Activated T-helper 1 cell treated with anti-CD3 and anti-CD28 coated beads, Interleukin-12 subunit alpha, Interleukin-12 subunit beta, Interleukin-2, Interleukin-4 antibody, amounts not matched to agents 30 ng/mL and 10 ng/mL and 1 ng/mL, durations not matched to agents 14 hours and 24 hours and 36 hours (primary cell): ENCODE data around the gene RAB3C. TPM values are rescaled to one million over a fixed set of nuclear protein-coding genes. Genes with fewer than 3 reads are reported as not detected.

ENCODE experiments used
- DNase-seq: peaks from one replicate; pipeline ENCODE4 v3.0.0; 2021; ENCODE audit warnings: low spot score
- H3K27ac Mint-ChIP-seq: one replicate; pipeline ENCODE4 v1.8.0; 2021; ENCODE audit warnings: mild to moderate bottlenecking, mixed read lengths
- H3K27me3 Mint-ChIP-seq: one replicate; pipeline ENCODE4 v1.8.0; 2022; ENCODE audit warnings: mild to moderate bottlenecking, moderate library complexity, mixed read lengths; ENCODE audit not compliant: insufficient read depth
- H3K36me3 Mint-ChIP-seq: one replicate; pipeline ENCODE4 v1.8.0; 2021; ENCODE audit warnings: low read depth, mixed read lengths
- H3K4me1 Mint-ChIP-seq: one replicate; pipeline ENCODE4 v1.8.0; 2021; ENCODE audit warnings: low read depth, mixed read lengths
- H3K4me3 Mint-ChIP-seq: one replicate; pipeline ENCODE4 v1.8.0; 2021; ENCODE audit warnings: mild to moderate bottlenecking, moderate library complexity, mixed read lengths
- H3K9me3 Mint-ChIP-seq: one replicate; pipeline ENCODE4 v1.8.0; 2021; ENCODE audit warnings: mixed read lengths
- intact Hi-C: fragments of 100-400 bp; cut with micrococcal nuclease; formaldehyde crosslinking; loops from one replicate; pipeline ENCODE4 v1.15.1; 2024
- total RNA-seq: library from RNA; stranded (reverse); gene quantifications from 2 replicates; pipeline ENCODE4 v1.2.3, GENCODE V29; 2022

RAB3C gene
- total RNA-seq, 1 donor from 2014 or later: not detected

GRCh38 chr5:58778888-58779287, 196.0 kb downstream of the RAB3C start:
- no peak overlapping the region for H3K4me3 Mint-ChIP-seq

GRCh38 chr5:58786035-58786434, 203.2 kb downstream of the RAB3C start:
- intact Hi-C loops: no loop called here
- no peak for DNase-seq
- no peaks in the 10 kb centered on the region for H3K9me3 Mint-ChIP-seq
- no peaks in the 10 kb centered on the region for H3K36me3 Mint-ChIP-seq
- no peak overlapping the region for H3K4me3 Mint-ChIP-seq
- H3K27ac Mint-ChIP-seq: no peak overlapping the region
- H3K27me3 Mint-ChIP-seq: peaks cover 21% of the 10 kb centered on the region
- H3K4me1 Mint-ChIP-seq: no peaks in the 10 kb centered on the region

More at GRCh38 chr5:58778888-58779287, 196.0 kb downstream of the RAB3C start:
- no peak overlapping the region for H3K27ac Mint-ChIP-seq
- intact Hi-C loops: no loop called here
- H3K36me3 Mint-ChIP-seq: no peaks in the 10 kb centered on the region
- H3K27me3 Mint-ChIP-seq: peaks cover 13% of the 10 kb centered on the region
- no peaks in the 10 kb centered on the region for H3K9me3 Mint-ChIP-seq
- no peak for DNase-seq
- H3K4me1 Mint-ChIP-seq: no peaks in the 10 kb centered on the region

GRCh38 chr5:58786711-58787303, 203.9 kb downstream of the RAB3C start:
- intact Hi-C loops: no loop called here
- DNase-seq: no peak
- Mint-ChIP-seq H3K27me3 (peaks cover 17% of the 10 kb centered on the region), H3K9me3 (no peaks in the 10 kb centered on the region), H3K27ac (no peak overlapping the region), H3K4me3 (no peak overlapping the region), H3K4me1 (no peaks in the 10 kb centered on the region), H3K36me3 (no peaks in the 10 kb centered on the region)

- no peaks in the 10 kb centered on the region for H3K4me1 Mint-ChIP-seq
- DNase-seq: no peak
- H3K9me3 Mint-ChIP-seq: no peaks in the 10 kb centered on the region
- no peak overlapping the region for H3K27ac Mint-ChIP-seq
- intact Hi-C loops: no loop called here
- H3K4me3 Mint-ChIP-seq: no peak overlapping the region
- peaks cover 12% of the 10 kb centered on the region for H3K27me3 Mint-ChIP-seq
- no peaks in the 10 kb centered on the region for H3K36me3 Mint-ChIP-seq
These were observed 205.1 kb downstream of the RAB3C start for GRCh38 chr5:58787987-58788386.

GRCh38 chr5:58793888-58794657, 211.2 kb downstream of the RAB3C start:
- H3K4me1 Mint-ChIP-seq: no peaks in the 10 kb centered on the region
- intact Hi-C loops: no loop called here
- no peak overlapping the region for H3K4me3 Mint-ChIP-seq
- peaks cover 2% of the 10 kb centered on the region for H3K27me3 Mint-ChIP-seq
- no peaks in the 10 kb centered on the region for H3K36me3 Mint-ChIP-seq
- DNase-seq: no peak
- H3K27ac Mint-ChIP-seq: no peak overlapping the region
- H3K9me3 Mint-ChIP-seq: no peaks in the 10 kb centered on the region

- H3K4me3 Mint-ChIP-seq: no peak overlapping the region
- DNase-seq: no peak
- H3K9me3 Mint-ChIP-seq: no peaks in the 10 kb centered on the region
- H3K27ac Mint-ChIP-seq: no peak overlapping the region
- H3K36me3 Mint-ChIP-seq: no peaks in the 10 kb centered on the region
- intact Hi-C loops: no loop called here
- H3K27me3 Mint-ChIP-seq: peaks cover 2% of the 10 kb centered on the region
- no peaks in the 10 kb centered on the region for H3K4me1 Mint-ChIP-seq
These were observed 212.0 kb downstream of the RAB3C start for GRCh38 chr5:58794875-58795274.

GRCh38 chr5:58795327-58795726, 212.5 kb downstream of the RAB3C start:
- Mint-ChIP-seq H3K4me1 (no peaks in the 10 kb centered on the region), H3K27ac (no peak overlapping the region)
- intact Hi-C loops: no loop called here

GRCh38 chr5:58797021-58797420, 214.1 kb downstream of the RAB3C start:
- no peak overlapping the region for H3K27ac Mint-ChIP-seq
- H3K36me3 Mint-ChIP-seq: no peaks in the 10 kb centered on the region
- no peaks in the 10 kb centered on the region for H3K4me1 Mint-ChIP-seq
- H3K9me3 Mint-ChIP-seq: no peaks in the 10 kb centered on the region
- intact Hi-C loops: no loop called here
- H3K27me3 Mint-ChIP-seq: peaks cover 2% of the 10 kb centered on the region
- DNase-seq: no peak
- H3K4me3 Mint-ChIP-seq: no peak overlapping the region

More at GRCh38 chr5:58795327-58795726, 212.5 kb downstream of the RAB3C start:
- peaks cover 2% of the 10 kb centered on the region for H3K27me3 Mint-ChIP-seq
- no peak overlapping the region for H3K4me3 Mint-ChIP-seq
- no peaks in the 10 kb centered on the region for H3K36me3 Mint-ChIP-seq
- H3K9me3 Mint-ChIP-seq: no peaks in the 10 kb centered on the region
- DNase-seq: no peak

- intact Hi-C loops: no loop called here
- Mint-ChIP-seq H3K27ac (no peak overlapping the region), H3K4me3 (no peak overlapping the region)
These were observed 217.5 kb downstream of the RAB3C start for GRCh38 chr5:58800356-58800755.

GRCh38 chr5:58800861-58801540, 218.1 kb downstream of the RAB3C start:
- no peak for DNase-seq
- peaks cover 7% of the 10 kb centered on the region for H3K27me3 Mint-ChIP-seq
- H3K4me1 Mint-ChIP-seq: no peaks in the 10 kb centered on the region
- H3K9me3 Mint-ChIP-seq: no peaks in the 10 kb centered on the region
- intact Hi-C loops: no loop called here
- H3K27ac Mint-ChIP-seq: no peak overlapping the region
- H3K4me3 Mint-ChIP-seq: no peak overlapping the region
- H3K36me3 Mint-ChIP-seq: no peaks in the 10 kb centered on the region

More at GRCh38 chr5:58800356-58800755, 217.5 kb downstream of the RAB3C start:
- no peaks in the 10 kb centered on the region for H3K36me3 Mint-ChIP-seq
- no peak for DNase-seq
- peaks cover 3% of the 10 kb centered on the region for H3K27me3 Mint-ChIP-seq
- no peaks in the 10 kb centered on the region for H3K9me3 Mint-ChIP-seq
- no peaks in the 10 kb centered on the region for H3K4me1 Mint-ChIP-seq

GRCh38 chr5:58803056-58803455, 220.2 kb downstream of the RAB3C start:
- no peaks in the 10 kb centered on the region for H3K36me3 Mint-ChIP-seq
- no peak overlapping the region for H3K4me3 Mint-ChIP-seq
- H3K4me1 Mint-ChIP-seq: no peaks in the 10 kb centered on the region
- intact Hi-C loops: no loop called here
- no peak for DNase-seq
- H3K27me3 Mint-ChIP-seq: peaks cover 7% of the 10 kb centered on the region
- no peaks in the 10 kb centered on the region for H3K9me3 Mint-ChIP-seq
- H3K27ac Mint-ChIP-seq: no peak overlapping the region

- Mint-ChIP-seq H3K9me3 (no peaks in the 10 kb centered on the region), H3K4me3 (no peak overlapping the region), H3K36me3 (no peaks in the 10 kb centered on the region), H3K4me1 (no peaks in the 10 kb centered on the region), H3K27ac (no peak overlapping the region), H3K27me3 (peaks cover 7% of the 10 kb centered on the region)
- no peak for DNase-seq
- intact Hi-C loops: no loop called here
These were observed 221.4 kb downstream of the RAB3C start for GRCh38 chr5:58804291-58804690.

GRCh38 chr5:58810086-58810485, 227.2 kb downstream of the RAB3C start:
- Mint-ChIP-seq H3K4me3 (no peak overlapping the region), H3K9me3 (no peaks in the 10 kb centered on the region), H3K27me3 (peaks cover 7% of the 10 kb centered on the region), H3K4me1 (no peaks in the 10 kb centered on the region), H3K27ac (no peak overlapping the region), H3K36me3 (no peaks in the 10 kb centered on the region)
- intact Hi-C loops: no loop called here
- DNase-seq: no peak
